PC-3 (cell line): ENCODE data around the gene EHMT2. TPM values are rescaled to one million over a fixed set of nuclear protein-coding genes. Genes with fewer than 3 reads are reported as not detected.

ENCODE experiments used
- ATAC-seq: fragments of 200-7000 bp; cut with Tn5 transposase; 2 replicates; pipeline ENCODE4 v1.9.1; 2020; ENCODE audit warnings: mild to moderate bottlenecking, moderate library complexity
- BruUV-seq: library from RNA; stranded (reverse); fragments of 400-500 nt; replicated peaks from 2 replicates; lab custom pipeline; 2021; lab: Mats Ljungman, UMichigan
- CTCF ChIA-PET: fragments of 300-600 bp; sonication (Branson Sonifier 250); formaldehyde crosslinking; loops from one replicate; lab custom pipeline; 2022; ENCODE audit warnings: antibody characterized with exemption; lab: Charles Lee
- POLR2A ChIA-PET: fragments of 300-600 bp; sonication (Branson Sonifier 250); formaldehyde crosslinking; loops from one replicate; lab custom pipeline; 2022; ENCODE audit warnings: antibody characterized with exemption; ENCODE audit not compliant: unreplicated experiment; lab: Charles Lee
- DNase-seq: peaks from one replicate; pipeline ENCODE4 v3.0.0-alpha.2; 2015
- H2AFZ ChIP-seq: fragments of 300-600 bp; sonication (generic); 2 replicates; pipeline ENCODE4 v1.6.0; 2016; ENCODE audit warnings: antibody characterized with exemption, low read length
- H3F3A ChIP-seq: fragments of 300-600 bp; sonication (generic); one replicate; pipeline ENCODE4 v1.6.0; 2017; ENCODE audit warnings: antibody characterized with exemption, low read length, control low read depth, mild to moderate bottlenecking; ENCODE audit not compliant: unreplicated experiment
- H3K27ac ChIP-seq: fragments of 300-600 bp; sonication (generic); 2 replicates; pipeline ENCODE4 v1.5.1; 2016; ENCODE audit warnings: mild to moderate bottlenecking, low read length
- H3K27me3 ChIP-seq: fragments of 300-600 bp; sonication (generic); 2 replicates; pipeline ENCODE4 v1.6.1; 2016; ENCODE audit warnings: low read length, mixed read lengths
- H3K36me3 ChIP-seq: fragments of 300-600 bp; sonication (generic); 2 replicates; pipeline ENCODE4 v1.6.1; 2016; ENCODE audit warnings: low read depth, mixed run types, low read length, mixed read lengths
- H3K4me1 ChIP-seq: fragments of 300-600 bp; sonication (generic); 2 replicates; pipeline ENCODE4 v1.5.1; 2016; ENCODE audit warnings: low read length; ENCODE audit not compliant: insufficient read depth
- H3K4me2 ChIP-seq: fragments of 300-600 bp; sonication (generic); 2 replicates; pipeline ENCODE4 v1.6.0; 2016; ENCODE audit warnings: low read length
- H3K4me3 ChIP-seq: fragments of 300-600 bp; sonication (generic); 2 replicates; pipeline ENCODE4 v1.5.1; 2016; ENCODE audit warnings: mild to moderate bottlenecking, low read length, mixed read lengths
- H3K79me2 ChIP-seq: fragments of 300-600 bp; sonication (generic); 2 replicates; pipeline ENCODE4 v1.6.1; 2017; ENCODE audit warnings: low read length, mixed read lengths
- H3K9ac ChIP-seq: fragments of 300-600 bp; sonication (generic); 2 replicates; pipeline ENCODE4 v1.6.0; 2016; ENCODE audit warnings: mild to moderate bottlenecking, low read length
- H3K9me2 ChIP-seq: fragments of 300-600 bp; sonication (generic); replicated peaks from 2 replicates; pipeline ENCODE4 v1.6.1; 2016; ENCODE audit warnings: mixed run types, low read length, mixed read lengths
- H3K9me3 ChIP-seq: fragments of 300-600 bp; sonication (generic); 2 replicates; pipeline ENCODE4 v1.6.1; 2016; ENCODE audit warnings: low read length, mixed read lengths
- H4K20me1 ChIP-seq: fragments of 300-600 bp; sonication (generic); 2 replicates; pipeline ENCODE4 v1.6.1; 2016; ENCODE audit warnings: low read length, mixed read lengths
- EZH2 ChIP-seq: fragments of 300-600 bp; sonication (generic); IDR thresholded peaks from one replicate; pipeline ENCODE4 v1.6.1; 2017; ENCODE audit warnings: antibody characterized with exemption, mild to moderate bottlenecking, low read length; ENCODE audit not compliant: unreplicated experiment
- EZH2phosphoT487 ChIP-seq: fragments of 300-600 bp; sonication (generic); IDR thresholded peaks from 2 replicates; pipeline ENCODE4 v1.6.1; 2018; ENCODE audit warnings: mild to moderate bottlenecking, antibody characterized with exemption, low read length, borderline replicate concordance
- intact Hi-C: fragments of 100-400 bp; cut with micrococcal nuclease; formaldehyde crosslinking; loops from 2 replicates; pipeline ENCODE4 v1.9.0; 2023
- total RNA-seq: library from RNA; depleted of rRNA; stranded (reverse); fragments of >200 nt; gene quantifications from 2 replicates; pipeline ENCODE4 v1.2.3, GENCODE V29; 2014; rRNA removed

Gene EHMT2
- total RNA-seq, 1 experiment from 2014 or later, result 74.5 TPM

- peaks cover 66% of the 10 kb centered on the region for H3K79me2 ChIP-seq
These were observed 66.6 kb downstream of the EHMT2 start for GRCh38 chr6:31830886-31831335.

More at GRCh38 chr6:31830886-31831335, 66.6 kb downstream of the EHMT2 start:
- Histone ChIP-seq H3K4me2 (peak overlapping the region; percentile 90), H3F3A (no peaks in the 10 kb centered on the region), H3K9ac (peak overlapping the region; percentile 62), H3K4me3 (peak overlapping the region; percentile 98), H3K4me1 (peaks cover 18% of the 10 kb centered on the region), H3K27ac (no peak overlapping the region), H3K36me3 (peaks cover 1% of the 10 kb centered on the region; the same call in 1 of the 2 replicates), H4K20me1 (peaks cover 22% of the 10 kb centered on the region), H3K9me2 (no peaks in the 10 kb centered on the region), H3K27me3 (no peaks in the 10 kb centered on the region), H2AFZ (no peak overlapping the region), H3K9me3 (no peaks in the 10 kb centered on the region)
- ChIA-PET POLR2A (interaction anchor here (0.5 to 0.7 kb wide), 4 partner anchors 16 to 178 kb away, joined by 4 to 17 read pairs (median 6); partner anchors contain the start of genes BAG6, HSPA1L, NEU1 and VARS1), CTCF (interaction anchor here (0.5 to 1.9 kb wide), 3 partner anchors 25 to 93 kb away, joined by 3 to 8 read pairs (median 4); no protein-coding TSS in a partner anchor)
- intact Hi-C loops, result loop anchor here (1.0 to 10.0 kb wide), 5 partner anchors 36 to 146 kb away; partner anchors contain the start of genes CLIC1, LY6G5C and VARS1
- ATAC-seq (no peak), DNase-seq (no peak)
- TF ChIP-seq EZH2phosphoT487, result no peak
- no peak for TF ChIP-seq EZH2
- BruUV-seq, result no TSS peak

Other genes with a start within 250 kb of the EHMT2 start
- gene BAG6, start 245.0 kb downstream of the EHMT2 start, total RNA-seq, result 320 and 365 TPM in 2 replicates
- gene APOM, start 241.8 kb downstream of the EHMT2 start, total RNA-seq, result 1.6 and 2.2 TPM in 2 replicates
- gene C6orf47, start 236.9 kb downstream of the EHMT2 start, total RNA-seq, result 26.3 and 33.2 TPM in 2 replicates
- 11.8 and 14.9 TPM in 2 replicates for gene GPANK1, start 232.7 kb downstream of the EHMT2 start, total RNA-seq
- 227 and 267 TPM in 2 replicates for gene CSNK2B, start 231.6 kb downstream of the EHMT2 start, total RNA-seq
- gene LY6G5B, start 227.7 kb downstream of the EHMT2 start, total RNA-seq, result 5.0 and 5.3 TPM in 2 replicates
- 1.6 and 1.8 TPM in 2 replicates for gene LY6G5C, start 216.6 kb downstream of the EHMT2 start, total RNA-seq
- 52.0 and 54.0 TPM in 2 replicates for gene ABHD16A, start 194.4 kb downstream of the EHMT2 start, total RNA-seq
- gene LY6G6F, start 190.8 kb downstream of the EHMT2 start, total RNA-seq, result not detected in 2 replicates
- gene LY6G6D, start 182.3 kb downstream of the EHMT2 start, total RNA-seq, result not detected in 2 replicates
- 0.22 TPM in 1 of 2 replicates, not detected in the other for gene LY6G6C, start 176.0 kb downstream of the EHMT2 start, total RNA-seq
- not detected in 2 replicates for gene MPIG6B, start 174.3 kb downstream of the EHMT2 start, total RNA-seq
- gene DDAH2, start 168.4 kb downstream of the EHMT2 start, total RNA-seq, result 65.5 and 71.6 TPM in 2 replicates
- gene CLIC1, start 161.2 kb downstream of the EHMT2 start, total RNA-seq, result 708 and 743 TPM in 2 replicates
- gene MSH5, start 157.7 kb downstream of the EHMT2 start, total RNA-seq, result 22.7 and 23.0 TPM in 2 replicates
- gene SAPCD1, start 135.0 kb downstream of the EHMT2 start, total RNA-seq, result 4.2 and 6.0 TPM in 2 replicates
- gene VWA7, start 120.4 kb downstream of the EHMT2 start, total RNA-seq, result 0.98 and 1.9 TPM in 2 replicates
- gene VARS1, start 101.9 kb downstream of the EHMT2 start, total RNA-seq, result 89.8 and 130 TPM in 2 replicates
- 93.7 and 143 TPM in 2 replicates for gene LSM2, start 90.7 kb downstream of the EHMT2 start, total RNA-seq
- 0.26 and 0.69 TPM in 2 replicates for gene HSPA1L, start 82.4 kb downstream of the EHMT2 start, total RNA-seq
- 269 and 324 TPM in 2 replicates for gene HSPA1A, start 82.2 kb downstream of the EHMT2 start, total RNA-seq
- gene HSPA1B, start 70.0 kb downstream of the EHMT2 start, total RNA-seq, result 265 and 331 TPM in 2 replicates
- 31.7 and 33.1 TPM in 2 replicates for gene NEU1, start 34.9 kb downstream of the EHMT2 start, total RNA-seq
- 3.5 and 4.9 TPM in 2 replicates for gene SLC44A4, start 18.7 kb downstream of the EHMT2 start, total RNA-seq
- gene ZBTB12, start 4.4 kb upstream of the EHMT2 start, total RNA-seq, result 5.4 and 8.6 TPM in 2 replicates
- gene C2, start 30.0 kb upstream of the EHMT2 start, total RNA-seq, result 1.1 TPM in 1 of 2 replicates, not detected in the other
- gene CFB, start 48.4 kb upstream of the EHMT2 start, total RNA-seq, result 0.86 TPM in 1 of 2 replicates, not detected in the other
- gene NELFE, start 61.3 kb upstream of the EHMT2 start, total RNA-seq, result 132 and 142 TPM in 2 replicates
- 81.9 and 95.0 TPM in 2 replicates for gene SKIC2, start 61.5 kb upstream of the EHMT2 start, total RNA-seq
- 27.1 and 32.4 TPM in 2 replicates for gene DXO, start 74.4 kb upstream of the EHMT2 start, total RNA-seq
- gene C4A, start 84.4 kb upstream of the EHMT2 start, total RNA-seq, result 2.2 and 3.6 TPM in 2 replicates
- 0.52 and 2.6 TPM in 2 replicates for gene C4B, start 117.1 kb upstream of the EHMT2 start, total RNA-seq
- not detected in 2 replicates for gene CYP21A2, start 140.7 kb upstream of the EHMT2 start, total RNA-seq
- gene TNXB, start 211.6 kb upstream of the EHMT2 start, total RNA-seq, result 2.9 and 3.3 TPM in 2 replicates
- 33.4 and 35.7 TPM in 2 replicates for gene ATF6B, start 230.5 kb upstream of the EHMT2 start, total RNA-seq
- 12.6 and 16.4 TPM in 2 replicates for gene FKBPL, start 232.6 kb upstream of the EHMT2 start, total RNA-seq